Islet precursor cell (in vitro differentiated cells): ENCODE results near the gene MOSMO.
"Not testable (repeated sequence)": the region's sequence is repeated elsewhere in the genome, so short reads cannot be mapped to it uniquely, and the experiment has no call there.

Experiments used
- DNase-seq: peaks from one replicate; pipeline ENCODE4 v3.0.0-alpha.2; 2018

The MOSMO gene

GRCh38 chr16:22098405-22099255 lies 90.7 kb downstream of the MOSMO start:
- no peak for DNase-seq

- no peak for DNase-seq
These were observed 91.5 kb downstream of the MOSMO start for GRCh38 chr16:22099256-22099975.

- DNase-seq, result no peak
These were observed 95.5 kb downstream of the MOSMO start for GRCh38 chr16:22103441-22103840.

GRCh38 chr16:22109258-22109898 lies 101.5 kb downstream of the MOSMO start:
- DNase-seq, result no peak

- not testable (repeated sequence) for DNase-seq
These were observed 103.7 kb downstream of the MOSMO start for GRCh38 chr16:22111629-22112028.

GRCh38 chr16:22116095-22116700 lies 108.3 kb downstream of the MOSMO start:
- no peak for DNase-seq

GRCh38 chr16:22117609-22118008 lies 109.7 kb downstream of the MOSMO start:
- DNase-seq, result no peak

GRCh38 chr16:22120440-22120839 lies 112.5 kb downstream of the MOSMO start:
- no peak for DNase-seq

GRCh38 chr16:22122239-22122638 lies 114.3 kb downstream of the MOSMO start:
- DNase-seq, result no peak

- DNase-seq, result no peak
These were observed 115.2 kb downstream of the MOSMO start for GRCh38 chr16:22123146-22123545.

- no peak for DNase-seq
These were observed 116.0 kb downstream of the MOSMO start for GRCh38 chr16:22123759-22124490.

GRCh38 chr16:22124583-22125284 lies 116.8 kb downstream of the MOSMO start:
- no peak for DNase-seq

- no peak for DNase-seq
These were observed 118.2 kb downstream of the MOSMO start for GRCh38 chr16:22126037-22126558.

- DNase-seq, result not testable (repeated sequence)
These were observed 120.6 kb downstream of the MOSMO start for GRCh38 chr16:22128537-22128936.

- no peak for DNase-seq
These were observed 122.6 kb downstream of the MOSMO start for GRCh38 chr16:22130528-22130927.

- no peak for DNase-seq
These were observed 124.9 kb downstream of the MOSMO start for GRCh38 chr16:22132801-22133200.
